Type B pancreatic cell (in vitro differentiated cells): Measurements from ENCODE around the gene MAGI1. TPM values are rescaled to one million over a fixed set of nuclear protein-coding genes. Genes with fewer than 3 reads are reported as not detected.
A peak's percentile ranks its signal among the peaks of the same experiment; 100 is the strongest.
"Not testable (repeated sequence)": the region's sequence is repeated elsewhere in the genome, so short reads cannot be mapped to it uniquely, and the experiment has no call there.

Experiments used
- DNase-seq: peaks from one replicate; pipeline ENCODE4 v3.0.0; 2021; ENCODE audit warnings: mixed read lengths; ENCODE audit not compliant: unreplicated experiment; ENCODE audit errors: extremely low spot score
- H3K27ac Mint-ChIP-seq: 2 replicates; pipeline ENCODE4 v1.8.0; 2021; ENCODE audit warnings: mild to moderate bottlenecking, mixed read lengths
- H3K27me3 Mint-ChIP-seq: 2 replicates; pipeline ENCODE4 v1.8.0; 2021; ENCODE audit warnings: mixed read lengths
- H3K36me3 Mint-ChIP-seq: 2 replicates; pipeline ENCODE4 v1.8.0; 2021; ENCODE audit warnings: mixed read lengths
- H3K4me1 Mint-ChIP-seq: one replicate; pipeline ENCODE4 v1.8.0; 2021; ENCODE audit warnings: mixed read lengths; ENCODE audit not compliant: unreplicated experiment
- H3K4me3 Mint-ChIP-seq: 2 replicates; pipeline ENCODE4 v1.8.0; 2021; ENCODE audit warnings: mild to moderate bottlenecking, mixed read lengths
- H3K9me3 Mint-ChIP-seq: 2 replicates; pipeline ENCODE4 v1.8.0; 2021; ENCODE audit warnings: mixed read lengths
- total RNA-seq: library from RNA; stranded (reverse); gene quantifications from 2 replicates; pipeline ENCODE4 v1.2.1, GENCODE V29; 2021; ENCODE audit warnings: low replicate concordance
- TF ChIP-seq, protein P1 (sequence below): fragments of 200-600 bp; sonication (generic); conservative IDR thresholded peaks from 2 replicates; pipeline ENCODE4 v1.5.0; 2021; ENCODE audit warnings: antibody characterized with exemption, mild to moderate bottlenecking

MAGI1 gene
- total RNA-seq, 1 donor from 2014 or later = 53.1 TPM

DNA sequence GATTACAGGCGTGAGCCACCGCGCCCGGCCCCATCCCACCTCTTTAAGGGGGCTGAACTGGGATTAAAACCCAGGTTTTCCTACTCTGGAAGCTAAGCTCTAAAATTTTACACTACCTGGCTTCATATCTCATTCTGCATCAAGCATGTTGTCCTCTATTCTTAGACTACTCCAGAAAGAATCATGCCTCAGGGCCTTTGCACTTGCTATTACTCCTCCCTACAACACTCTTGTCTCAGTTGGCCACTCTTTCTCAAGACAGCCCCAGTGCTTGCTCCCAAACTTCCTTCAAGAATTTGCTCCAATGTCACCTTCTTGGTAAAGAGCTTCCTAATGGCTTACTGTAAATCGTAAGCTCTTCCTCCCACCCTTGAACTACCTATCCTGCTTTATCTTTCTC lies 521.7 kb downstream of the MAGI1 start:
- no peak overlapping the region for H3K4me3 Mint-ChIP-seq
- no peak overlapping the region for H3K27ac Mint-ChIP-seq
- H3K9me3 Mint-ChIP-seq = peaks cover 5% of the 10 kb centered on the region
- H3K4me1 Mint-ChIP-seq = peaks cover 7% of the 10 kb centered on the region
- no peaks in the 10 kb centered on the region for H3K27me3 Mint-ChIP-seq
- H3K36me3 Mint-ChIP-seq = no peaks in the 10 kb centered on the region
- DNase-seq = no peak
- TF ChIP-seq, protein P1, sequence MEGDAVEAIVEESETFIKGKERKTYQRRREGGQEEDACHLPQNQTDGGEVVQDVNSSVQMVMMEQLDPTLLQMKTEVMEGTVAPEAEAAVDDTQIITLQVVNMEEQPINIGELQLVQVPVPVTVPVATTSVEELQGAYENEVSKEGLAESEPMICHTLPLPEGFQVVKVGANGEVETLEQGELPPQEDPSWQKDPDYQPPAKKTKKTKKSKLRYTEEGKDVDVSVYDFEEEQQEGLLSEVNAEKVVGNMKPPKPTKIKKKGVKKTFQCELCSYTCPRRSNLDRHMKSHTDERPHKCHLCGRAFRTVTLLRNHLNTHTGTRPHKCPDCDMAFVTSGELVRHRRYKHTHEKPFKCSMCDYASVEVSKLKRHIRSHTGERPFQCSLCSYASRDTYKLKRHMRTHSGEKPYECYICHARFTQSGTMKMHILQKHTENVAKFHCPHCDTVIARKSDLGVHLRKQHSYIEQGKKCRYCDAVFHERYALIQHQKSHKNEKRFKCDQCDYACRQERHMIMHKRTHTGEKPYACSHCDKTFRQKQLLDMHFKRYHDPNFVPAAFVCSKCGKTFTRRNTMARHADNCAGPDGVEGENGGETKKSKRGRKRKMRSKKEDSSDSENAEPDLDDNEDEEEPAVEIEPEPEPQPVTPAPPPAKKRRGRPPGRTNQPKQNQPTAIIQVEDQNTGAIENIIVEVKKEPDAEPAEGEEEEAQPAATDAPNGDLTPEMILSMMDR = no peak

DNA sequence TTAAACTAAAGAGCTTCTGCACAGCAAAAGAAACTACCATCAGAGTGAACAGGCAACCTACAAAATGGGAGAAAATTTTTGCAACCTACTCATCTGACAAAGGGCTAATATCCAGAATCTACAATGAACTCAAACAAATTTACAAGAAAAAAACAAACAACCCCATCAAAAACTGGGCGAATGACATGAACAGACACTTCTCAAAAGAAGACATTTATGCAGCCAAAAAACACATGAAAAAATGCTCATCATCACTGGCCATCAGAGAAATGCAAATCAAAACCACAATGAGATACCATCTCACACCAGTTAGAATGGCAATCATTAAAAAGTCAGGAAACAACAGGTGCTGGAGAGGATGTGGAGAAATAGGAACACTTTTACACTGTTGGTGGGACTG lies 524.4 kb downstream of the MAGI1 start:
- not testable (repeated sequence) for DNase-seq, H3K27ac Mint-ChIP-seq, H3K27me3 Mint-ChIP-seq, H3K36me3 Mint-ChIP-seq, H3K4me3 Mint-ChIP-seq, H3K4me1 Mint-ChIP-seq, H3K9me3 Mint-ChIP-seq

DNA sequence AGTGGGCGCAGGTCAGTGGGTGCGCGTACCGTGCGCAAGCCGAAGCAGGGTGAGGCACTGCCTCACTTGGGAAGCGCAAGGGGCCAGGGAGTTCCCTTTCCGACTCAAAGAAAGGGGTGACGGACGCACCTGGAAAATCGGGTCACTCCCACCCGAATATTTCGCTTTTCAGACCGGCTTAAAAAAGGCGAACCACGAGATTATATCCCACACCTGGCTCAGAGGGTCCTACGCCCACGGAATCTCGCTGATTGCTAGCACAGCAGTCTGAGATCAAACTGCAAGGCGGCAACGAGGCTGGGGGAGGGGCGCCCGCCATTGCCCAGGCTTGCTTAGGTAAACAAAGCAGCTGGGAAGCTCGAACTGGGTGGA lies 529.3 kb downstream of the MAGI1 start:
- Mint-ChIP-seq H3K4me1 (peaks cover 11% of the 10 kb centered on the region), H3K27ac (peak overlapping the region; percentile 76), H3K4me3 (peak overlapping the region; percentile 70)
- H3K36me3 Mint-ChIP-seq, DNase-seq, H3K9me3 Mint-ChIP-seq, H3K27me3 Mint-ChIP-seq: not testable (repeated sequence)

DNA sequence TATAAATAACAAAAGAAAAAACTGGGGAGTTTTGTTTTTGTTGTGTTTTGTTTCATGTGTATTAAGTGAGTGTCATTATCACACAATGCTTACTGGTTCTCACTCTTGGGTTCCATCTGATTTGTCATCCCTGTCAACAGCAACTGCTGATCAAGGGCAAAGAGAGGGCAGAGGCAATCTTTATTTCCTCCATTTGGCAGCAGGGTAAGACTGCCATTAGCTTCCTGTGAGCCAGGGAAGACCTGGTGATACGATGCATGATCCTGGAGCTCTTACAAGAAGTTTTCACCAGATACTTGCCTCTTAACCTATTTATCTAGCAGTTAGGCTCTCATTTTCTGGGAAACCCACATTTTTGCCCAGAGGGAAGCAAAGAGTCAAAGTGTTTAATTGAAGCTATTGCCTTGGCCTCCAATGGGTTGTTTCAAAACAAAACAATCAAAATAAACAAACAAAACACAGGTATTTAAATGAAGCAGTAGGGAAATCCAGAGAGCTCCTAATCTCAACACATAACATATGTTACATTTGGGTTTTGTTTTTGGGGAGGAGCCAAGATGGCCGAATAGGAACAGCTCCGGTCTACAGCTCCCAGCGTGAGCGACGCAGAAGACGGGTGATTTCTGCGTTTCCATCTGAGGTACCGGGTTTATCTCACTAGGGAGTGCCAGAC lies 529.8 kb downstream of the MAGI1 start:
- TF ChIP-seq, protein P1 = no peak
- no peaks in the 10 kb centered on the region for H3K36me3 Mint-ChIP-seq
- no peaks in the 10 kb centered on the region for H3K27me3 Mint-ChIP-seq
- peaks cover 15% of the 10 kb centered on the region for H3K4me1 Mint-ChIP-seq
- H3K4me3 Mint-ChIP-seq = peak overlapping the region; percentile 70
- DNase-seq = no peak
- peak overlapping the region; percentile 76 for H3K27ac Mint-ChIP-seq
- H3K9me3 Mint-ChIP-seq = no peaks in the 10 kb centered on the region

DNA sequence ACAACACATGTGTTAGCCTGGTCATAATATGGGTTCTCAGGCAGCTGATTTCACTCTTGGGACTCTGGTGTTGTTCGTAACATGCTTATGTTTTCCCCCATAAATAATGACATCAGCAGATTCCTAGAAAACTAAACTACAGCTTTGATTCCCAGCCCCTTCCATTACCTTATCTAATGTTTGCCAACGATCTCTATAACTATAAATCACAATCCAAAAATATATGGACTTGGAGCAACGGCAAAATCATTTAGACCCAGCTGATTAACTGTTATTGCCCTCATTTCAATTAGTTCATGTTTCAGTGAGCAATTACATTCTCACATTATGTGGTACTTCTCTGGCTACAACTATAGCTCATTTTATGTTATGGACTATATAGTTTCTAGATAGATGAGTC lies 531.3 kb downstream of the MAGI1 start:
- Mint-ChIP-seq H3K27me3 (no peaks in the 10 kb centered on the region), H3K36me3 (no peaks in the 10 kb centered on the region), H3K4me1 (peaks cover 18% of the 10 kb centered on the region), H3K27ac (no peak overlapping the region), H3K9me3 (no peaks in the 10 kb centered on the region), H3K4me3 (no peak overlapping the region)
- TF ChIP-seq, protein P1 = no peak
- DNase-seq = no peak

DNA sequence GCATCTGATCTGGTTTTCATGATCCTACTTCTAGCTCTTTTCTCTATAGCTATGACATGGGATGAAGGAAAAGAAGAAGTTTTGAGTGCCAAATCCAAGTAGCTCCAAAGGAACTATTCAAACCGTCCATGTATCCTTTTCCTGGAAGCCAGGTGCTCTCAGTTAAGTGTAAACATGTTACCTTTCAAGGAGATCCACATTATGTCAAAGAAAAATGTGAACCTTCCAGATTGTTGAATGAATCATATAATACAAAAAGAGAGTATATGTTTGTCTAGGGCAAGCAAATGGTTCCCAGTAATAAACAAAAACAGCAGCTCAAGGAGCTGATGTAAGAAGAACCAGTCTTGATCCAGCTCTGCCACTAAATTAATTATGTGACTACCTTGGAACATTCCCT lies 534.9 kb downstream of the MAGI1 start:
- Mint-ChIP-seq H3K36me3 (no peaks in the 10 kb centered on the region), H3K4me3 (peak overlapping the region; percentile 48), H3K27me3 (no peaks in the 10 kb centered on the region), H3K9me3 (no peaks in the 10 kb centered on the region), H3K4me1 (peaks cover 15% of the 10 kb centered on the region), H3K27ac (peak overlapping the region; percentile 89)
- DNase-seq = no peak
- TF ChIP-seq, protein P1 = no peak

DNA sequence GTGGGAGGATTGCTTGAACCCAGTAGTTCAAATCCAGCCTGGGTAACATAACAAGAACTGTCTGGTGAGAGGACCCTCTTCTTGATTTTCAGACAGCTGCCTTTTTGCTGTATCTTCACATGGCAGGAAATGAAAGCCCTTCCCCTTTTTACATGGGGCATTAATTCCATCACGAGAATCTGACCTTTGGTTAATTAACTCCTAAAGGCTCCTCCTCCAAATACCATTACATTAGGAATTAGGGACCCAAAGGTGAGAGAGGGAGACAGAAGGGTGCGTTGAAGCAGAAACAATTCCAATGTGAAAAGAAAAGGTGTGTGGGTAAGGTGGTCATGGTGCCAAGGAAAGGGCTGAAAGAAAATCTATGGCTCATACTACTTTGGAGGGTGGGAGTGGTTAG lies 536.2 kb downstream of the MAGI1 start:
- DNase-seq = no peak

More for the DNA sequence above, 536.2 kb downstream of the MAGI1 start:
- H3K36me3 Mint-ChIP-seq = no peaks in the 10 kb centered on the region
- H3K4me3 Mint-ChIP-seq = no peak overlapping the region
- H3K4me1 Mint-ChIP-seq = peaks cover 13% of the 10 kb centered on the region
- H3K9me3 Mint-ChIP-seq = no peaks in the 10 kb centered on the region
- H3K27me3 Mint-ChIP-seq = no peaks in the 10 kb centered on the region
- TF ChIP-seq, protein P1 = no peak
- peak overlapping the region; percentile 89 for H3K27ac Mint-ChIP-seq
